GM18867 (cell line): Measurements from ENCODE around the gene DOCK1.

Experiments
- ATAC-seq: cut with Tn5 transposase; IDR thresholded peaks from one replicate; pipeline ENCODE4 v1.9.1; 2021; ENCODE audit warnings: mild to moderate bottlenecking, moderate library complexity; ENCODE audit not compliant: unreplicated experiment

The DOCK1 gene

GRCh38 chr10:127485153-127485857 is 580.1 kb downstream of the DOCK1 start:
- ATAC-seq = no peak

- ATAC-seq = no peak
Observed at GRCh38 chr10:127486355-127486754, 581.1 kb downstream of the DOCK1 start.

GRCh38 chr10:127492607-127493250 is 587.5 kb downstream of the DOCK1 start:
- ATAC-seq = no peak

- ATAC-seq = no peak
Observed at GRCh38 chr10:127496035-127496434, 590.8 kb downstream of the DOCK1 start.

- ATAC-seq = no peak
Observed at GRCh38 chr10:127497685-127498084, 592.5 kb downstream of the DOCK1 start.

GRCh38 chr10:127498087-127498486 is 592.9 kb downstream of the DOCK1 start:
- ATAC-seq = no peak

GRCh38 chr10:127500127-127500526 is 594.9 kb downstream of the DOCK1 start:
- ATAC-seq = no peak
